8988T (cell line): ENCODE results near the gene SUCO.
A peak's percentile ranks its signal among the peaks of the same experiment; 100 is the strongest.

Experiments
- DNase-seq: peaks from one replicate; pipeline ENCODE4 v3.0.0; 2011

SUCO gene

DNA sequence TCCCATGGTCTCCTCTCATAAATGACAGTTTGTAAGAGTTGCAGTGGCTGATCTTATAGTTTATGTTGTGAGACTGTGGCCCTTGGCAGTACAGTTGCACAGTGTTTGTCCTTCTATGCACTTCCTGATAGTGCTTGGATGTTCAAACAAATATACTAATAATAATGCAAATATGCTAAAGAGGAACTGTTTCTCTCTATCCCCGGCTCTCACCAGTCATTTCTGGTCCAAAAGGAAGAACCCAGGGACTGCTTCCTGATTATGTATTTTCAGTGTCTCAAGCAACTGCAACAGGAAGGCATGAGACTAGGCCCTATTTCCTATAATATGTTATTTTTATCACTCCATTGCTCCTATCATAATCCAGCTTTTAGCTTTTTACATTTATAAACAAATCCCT lies 17.0 kb upstream of the SUCO start:
- no peak for DNase-seq

DNA sequence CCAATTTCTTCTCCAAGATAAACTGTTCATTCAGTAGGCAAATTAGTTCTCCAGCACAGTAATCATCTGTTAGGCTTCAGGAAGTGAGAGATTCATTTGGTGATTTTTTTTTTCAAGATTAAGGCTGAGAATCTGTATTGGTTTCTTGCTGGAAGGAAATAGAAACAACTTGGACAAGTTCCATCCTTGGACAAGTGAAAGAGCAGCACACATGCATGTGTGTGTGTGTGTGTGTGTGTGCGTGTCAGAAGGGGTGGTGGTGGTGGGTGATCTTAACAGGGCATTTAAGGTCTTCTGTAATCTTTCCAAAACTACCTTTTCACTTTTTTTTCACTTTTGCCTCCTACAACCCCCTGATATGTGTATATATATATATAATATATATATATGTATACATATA lies 15.9 kb upstream of the SUCO start:
- DNase-seq, result no peak

- no peak for DNase-seq
Measured at GRCh38 chr1:172517545-172517944, 15.4 kb upstream of the SUCO start.

GRCh38 chr1:172529304-172529703 lies 3.6 kb upstream of the SUCO start:
- no peak for DNase-seq

DNA sequence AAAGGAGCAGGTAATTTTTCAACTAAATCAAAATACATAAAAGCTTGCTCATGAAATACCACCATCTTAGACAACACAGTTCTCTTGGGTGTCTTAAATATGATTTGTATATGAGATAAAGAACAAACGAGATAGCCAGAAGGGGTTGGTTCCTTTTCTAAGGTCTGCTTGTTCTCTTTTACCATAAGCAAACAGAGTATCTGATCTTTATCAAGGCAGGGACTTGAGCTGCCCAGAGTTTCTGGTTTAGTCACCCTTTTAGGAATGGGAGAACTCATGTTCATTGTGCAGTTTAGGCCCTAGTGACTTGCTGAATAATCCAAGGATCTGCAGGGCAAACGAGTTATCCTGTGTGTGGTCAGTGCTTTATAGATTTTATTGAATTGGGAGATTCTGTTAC lies 3.0 kb upstream of the SUCO start:
- DNase-seq, result no peak

DNA sequence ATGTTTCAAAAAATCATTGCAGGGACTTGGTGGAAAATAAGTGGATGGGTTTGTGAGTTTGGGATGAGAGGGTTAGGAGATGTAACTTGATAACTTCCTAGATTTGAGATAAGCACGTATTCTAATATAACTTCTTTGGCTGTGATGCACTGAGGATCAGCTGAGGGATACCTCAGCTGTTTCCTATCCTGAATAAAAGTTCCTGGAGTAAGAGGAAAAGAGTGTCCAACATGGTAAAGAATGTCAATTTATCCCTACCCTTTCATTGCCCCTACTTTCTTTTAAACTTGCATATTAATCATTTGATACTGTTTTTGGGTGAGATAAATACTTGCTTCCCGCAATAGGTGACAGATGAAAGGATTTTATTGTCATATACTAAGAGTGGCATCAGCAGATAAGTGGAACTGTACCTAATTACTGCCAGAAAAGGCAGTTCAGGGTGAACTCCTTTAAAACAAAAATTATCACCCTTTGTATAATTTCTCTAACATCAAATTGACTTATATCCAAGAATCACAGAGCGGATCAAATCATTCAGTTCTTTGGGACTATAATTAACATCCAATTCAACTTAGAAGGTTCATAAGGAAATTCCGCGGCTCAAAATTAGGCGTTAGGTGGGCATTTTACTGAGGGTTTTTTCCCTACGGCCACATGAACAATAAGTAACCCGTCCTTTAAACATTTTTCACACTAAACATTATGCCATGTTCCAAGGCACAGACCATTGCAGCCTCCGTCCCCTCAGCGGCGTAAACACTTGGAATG lies 1.4 kb upstream of the SUCO start:
- no peak for DNase-seq

- DNase-seq, result peak; percentile 24
Measured at GRCh38 chr1:172532183-172532699, 709 bp upstream of the SUCO start.

DNA sequence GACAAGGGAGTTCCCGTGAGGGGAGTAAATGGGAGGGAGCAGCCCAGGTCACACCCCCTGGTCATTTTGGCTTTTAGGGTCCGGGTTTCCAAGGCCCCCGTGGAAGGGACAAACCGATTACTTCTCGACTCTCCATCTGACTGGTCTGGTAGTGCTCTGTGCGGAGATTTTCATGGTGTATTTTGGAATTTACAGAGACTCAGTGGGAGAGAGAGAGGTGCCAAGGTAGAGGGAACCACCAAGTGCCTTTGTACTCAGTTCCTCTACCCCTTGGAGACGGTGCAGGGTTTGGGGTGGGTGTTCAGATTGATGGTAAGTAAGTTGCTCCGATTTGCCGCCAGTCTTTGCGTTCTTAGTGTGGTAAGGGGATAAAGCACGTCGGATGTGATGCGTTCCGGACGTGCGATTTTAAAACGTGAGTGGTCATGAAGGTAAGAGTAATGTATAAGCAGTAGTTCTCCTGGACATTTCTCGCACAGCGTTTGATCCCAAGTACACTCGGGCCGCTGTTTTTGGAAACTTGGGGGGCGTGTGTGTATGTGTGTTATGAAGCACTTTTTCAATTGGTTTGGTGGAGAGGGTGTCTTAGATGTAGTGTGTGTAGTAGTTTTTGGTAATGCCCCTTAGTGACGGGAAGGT lies 682 bp downstream of the SUCO start:
- DNase-seq, result no peak

DNA sequence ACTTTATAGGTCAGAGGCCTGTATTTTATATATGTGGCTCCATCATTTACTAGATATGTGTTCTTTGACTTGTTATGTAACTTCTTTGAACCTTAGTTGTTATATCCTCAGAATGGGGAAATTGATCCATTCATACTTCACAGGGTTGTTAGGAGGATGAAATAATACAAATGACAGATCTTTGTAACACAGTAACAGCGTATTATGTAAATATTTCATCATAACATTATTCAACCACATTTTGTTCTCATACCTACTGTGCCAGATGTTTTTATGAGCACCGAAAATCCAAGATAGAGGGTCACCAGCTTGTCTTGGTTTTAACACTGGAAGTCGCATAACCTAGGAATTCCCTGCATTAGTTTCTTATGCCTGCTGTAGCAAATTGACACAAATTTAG lies 3.3 kb downstream of the SUCO start:
- no peak for DNase-seq

DNA sequence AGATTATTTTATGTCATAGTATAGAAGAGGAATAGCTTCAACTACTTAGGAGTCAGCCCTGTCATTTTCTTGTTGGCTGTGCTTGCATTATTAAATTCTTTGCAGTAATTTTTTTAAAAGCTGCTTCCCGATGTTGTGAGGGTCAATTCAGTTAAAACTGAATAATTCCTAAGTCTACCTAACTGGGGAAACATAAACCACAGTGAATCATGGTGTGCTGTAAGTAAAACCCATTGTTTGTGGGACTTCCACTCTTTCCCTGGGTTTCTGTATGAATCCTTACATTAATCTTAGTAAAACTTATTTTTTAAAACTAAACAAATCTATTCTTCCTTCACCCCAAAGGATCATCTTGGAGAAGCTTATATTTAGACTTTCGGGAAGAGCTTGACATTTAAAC lies 4.4 kb downstream of the SUCO start:
- no peak for DNase-seq

DNA sequence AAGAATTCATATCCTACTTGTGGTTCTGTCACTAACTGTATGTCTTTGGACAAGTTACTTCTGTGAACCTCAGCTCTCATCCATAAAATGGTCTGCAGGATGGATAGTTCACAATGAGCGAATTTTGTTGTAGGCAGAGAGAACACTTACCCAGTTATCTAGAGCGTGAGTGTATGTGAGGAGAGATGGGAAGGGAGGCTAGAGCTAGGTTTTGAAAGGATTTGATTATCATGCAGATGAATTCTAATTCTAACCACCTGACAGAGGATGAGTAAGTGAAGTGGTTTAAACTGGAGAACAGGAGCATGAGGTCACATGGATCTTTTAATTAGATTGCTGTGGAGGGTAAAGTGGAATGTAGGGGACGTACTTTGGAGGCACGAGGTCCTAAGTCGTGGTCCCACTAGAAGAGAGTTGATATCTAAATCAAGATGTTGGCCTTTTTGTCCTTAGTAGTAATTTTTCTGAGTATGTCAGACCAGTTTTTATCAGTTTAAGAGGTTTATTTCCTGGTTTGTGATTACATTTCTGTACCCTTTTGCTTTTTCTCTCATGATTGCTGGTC lies 5.0 kb downstream of the SUCO start:
- DNase-seq, result no peak

GRCh38 chr1:172540635-172541034 lies 7.7 kb downstream of the SUCO start:
- DNase-seq, result no peak

DNA sequence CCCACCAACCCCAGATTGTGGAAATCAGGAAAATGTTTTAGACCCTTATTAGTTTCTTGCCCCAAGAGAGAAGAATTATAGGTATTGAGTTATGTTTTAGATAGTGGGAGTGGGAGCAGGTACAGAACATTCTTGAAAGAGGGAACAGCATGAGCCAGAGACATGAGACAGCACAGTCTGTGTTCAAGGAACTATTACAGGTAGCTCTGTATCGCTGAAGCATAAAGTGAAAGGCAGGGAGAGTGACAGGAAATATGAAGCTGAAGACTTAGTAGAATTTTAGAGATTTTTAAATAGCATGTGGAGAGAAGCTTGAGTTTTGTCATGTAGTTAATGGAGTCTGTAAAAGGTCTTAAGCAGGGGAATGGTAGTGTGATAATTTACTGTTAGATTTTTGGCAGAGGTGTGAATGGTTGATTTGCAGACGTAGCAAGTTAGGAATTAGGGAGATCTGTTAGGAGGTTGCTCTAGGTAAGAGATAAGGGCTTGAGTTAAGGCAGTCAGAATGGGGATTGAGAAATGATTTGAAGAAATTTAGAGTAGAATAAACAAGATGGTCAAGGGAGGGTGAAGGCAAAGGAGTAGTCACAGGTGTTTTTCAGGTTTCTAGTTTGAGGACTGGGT lies 11.6 kb downstream of the SUCO start:
- DNase-seq, result no peak

- no peak for DNase-seq
Measured at GRCh38 chr1:172545396-172546004, 12.6 kb downstream of the SUCO start.

GRCh38 chr1:172547071-172547470 lies 14.1 kb downstream of the SUCO start:
- DNase-seq, result no peak

GRCh38 chr1:172549621-172550280 lies 16.8 kb downstream of the SUCO start:
- no peak for DNase-seq

- DNase-seq, result no peak
Measured at GRCh38 chr1:172551279-172551678, 18.3 kb downstream of the SUCO start.

DNA sequence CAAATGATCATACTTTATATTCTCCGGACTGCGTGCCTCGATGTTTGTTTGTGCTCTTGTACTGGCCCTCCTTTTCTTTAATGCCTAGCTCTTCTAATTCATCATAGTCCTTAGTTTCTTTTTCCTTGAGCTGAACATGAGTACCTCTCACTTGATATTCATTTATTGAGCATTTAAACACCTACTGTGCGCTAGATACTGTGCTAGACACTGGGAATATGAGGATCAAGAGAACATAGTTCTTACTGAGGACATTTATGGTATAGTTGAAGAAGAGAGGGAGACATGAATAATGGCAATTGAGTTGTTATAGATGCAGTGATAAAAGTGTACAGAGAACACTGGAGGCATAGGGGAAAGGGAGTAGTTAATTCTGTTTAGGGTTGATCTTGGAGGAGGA lies 22.0 kb downstream of the SUCO start:
- no peak for DNase-seq

- DNase-seq, result no peak
Measured at GRCh38 chr1:172556461-172556860, 23.5 kb downstream of the SUCO start.

GRCh38 chr1:172557270-172557669 lies 24.3 kb downstream of the SUCO start:
- no peak for DNase-seq

DNA sequence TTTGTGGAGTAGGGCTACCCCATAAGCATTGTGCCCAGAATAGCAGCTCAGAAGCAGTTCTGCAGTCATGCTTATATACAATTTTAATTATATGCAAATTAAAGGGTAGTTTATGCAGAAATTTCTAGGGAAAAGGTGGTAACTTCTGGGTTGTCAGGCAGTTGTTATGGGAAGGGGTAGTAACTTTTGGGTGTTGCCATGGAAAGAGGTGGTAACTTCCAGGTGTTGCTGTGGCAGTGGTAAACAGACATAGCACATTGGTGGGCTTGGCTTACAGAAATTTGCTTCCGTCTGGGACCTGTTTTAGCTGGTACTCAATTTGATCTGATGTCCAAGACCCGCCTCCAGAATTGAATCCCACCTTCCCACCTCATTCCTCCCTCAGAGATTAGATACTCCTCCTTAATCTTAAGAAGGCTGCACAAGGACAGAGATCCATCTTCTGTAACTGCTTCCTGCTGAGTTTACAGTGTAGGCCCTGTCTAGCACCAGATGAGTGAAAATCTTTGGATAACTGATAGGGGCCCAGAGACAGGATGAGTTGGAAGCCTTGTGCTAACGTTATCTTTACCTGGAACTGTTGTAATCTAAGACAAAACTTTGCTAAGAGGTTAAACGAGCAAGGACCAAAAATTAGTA lies 26.7 kb downstream of the SUCO start:
- DNase-seq, result no peak

DNA sequence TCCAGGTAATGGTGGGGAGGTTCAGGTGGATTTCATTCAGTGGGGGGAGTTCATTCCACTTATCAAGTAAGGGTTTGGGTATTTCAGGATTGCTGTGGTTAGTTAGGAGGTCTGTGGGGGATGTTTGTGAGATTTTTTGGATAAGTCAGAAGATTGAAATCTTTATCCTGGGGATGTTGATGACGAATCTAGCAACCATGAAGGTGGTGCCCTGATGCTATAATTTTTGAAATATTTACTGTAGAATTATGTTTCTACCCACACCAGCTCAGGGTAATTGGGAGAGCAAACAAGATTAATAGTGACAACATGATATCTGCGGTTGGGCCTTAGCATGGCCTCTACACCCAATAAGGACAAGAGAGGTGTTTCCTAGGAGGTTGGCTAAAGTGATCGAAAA lies 28.3 kb downstream of the SUCO start:
- DNase-seq, result peak; percentile 23
